ENCODE results near the gene LRRC18. TPM values are rescaled to one million over a fixed set of nuclear protein-coding genes. Genes with fewer than 3 reads are reported as not detected.

LRRC18 gene
- total RNA-seq, 1 donor from 2014 or later = not detected

DNA sequence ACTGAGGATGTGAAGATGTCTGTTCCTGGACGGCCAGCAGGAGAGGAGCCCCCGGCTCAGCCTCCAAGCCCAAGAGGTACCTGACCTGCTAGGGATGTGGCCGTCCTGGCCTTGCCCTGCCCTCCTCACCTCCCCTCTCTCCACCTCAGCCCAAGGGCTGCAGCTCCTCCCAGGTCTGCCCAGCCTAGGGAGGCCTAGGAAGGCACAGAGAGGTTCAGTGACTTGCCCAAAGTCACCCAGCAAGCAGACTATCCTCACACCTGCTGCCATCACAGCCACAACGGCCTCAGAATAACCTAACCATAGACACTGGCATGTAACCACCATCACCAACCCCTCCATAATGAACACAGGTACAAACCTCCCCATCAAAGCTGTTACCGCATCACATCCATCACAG is 38.7 kb upstream of the LRRC18 start:
- TF ChIP-seq, protein P1, sequence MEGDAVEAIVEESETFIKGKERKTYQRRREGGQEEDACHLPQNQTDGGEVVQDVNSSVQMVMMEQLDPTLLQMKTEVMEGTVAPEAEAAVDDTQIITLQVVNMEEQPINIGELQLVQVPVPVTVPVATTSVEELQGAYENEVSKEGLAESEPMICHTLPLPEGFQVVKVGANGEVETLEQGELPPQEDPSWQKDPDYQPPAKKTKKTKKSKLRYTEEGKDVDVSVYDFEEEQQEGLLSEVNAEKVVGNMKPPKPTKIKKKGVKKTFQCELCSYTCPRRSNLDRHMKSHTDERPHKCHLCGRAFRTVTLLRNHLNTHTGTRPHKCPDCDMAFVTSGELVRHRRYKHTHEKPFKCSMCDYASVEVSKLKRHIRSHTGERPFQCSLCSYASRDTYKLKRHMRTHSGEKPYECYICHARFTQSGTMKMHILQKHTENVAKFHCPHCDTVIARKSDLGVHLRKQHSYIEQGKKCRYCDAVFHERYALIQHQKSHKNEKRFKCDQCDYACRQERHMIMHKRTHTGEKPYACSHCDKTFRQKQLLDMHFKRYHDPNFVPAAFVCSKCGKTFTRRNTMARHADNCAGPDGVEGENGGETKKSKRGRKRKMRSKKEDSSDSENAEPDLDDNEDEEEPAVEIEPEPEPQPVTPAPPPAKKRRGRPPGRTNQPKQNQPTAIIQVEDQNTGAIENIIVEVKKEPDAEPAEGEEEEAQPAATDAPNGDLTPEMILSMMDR (IDR thresholded peaks at IDR 0.05) = no peak
- Mint-ChIP-seq H3K36me3 (ENCODE audit: low read depth) (no peaks in the 10 kb centered on the region), H3K27me3 (ENCODE audit: low read depth) (peaks cover 19% of the 10 kb centered on the region), H3K27ac (ENCODE audit: unreplicated experiment) (no peak overlapping the region), H3K4me1 (ENCODE audit: low read depth) (no peaks in the 10 kb centered on the region), H3K4me3 (ENCODE audit: unreplicated experiment) (no peak overlapping the region), H3K9me3 (ENCODE audit: low read depth) (no peaks in the 10 kb centered on the region)
- DNase-seq (ENCODE audit: low spot score) = no peak

DNA sequence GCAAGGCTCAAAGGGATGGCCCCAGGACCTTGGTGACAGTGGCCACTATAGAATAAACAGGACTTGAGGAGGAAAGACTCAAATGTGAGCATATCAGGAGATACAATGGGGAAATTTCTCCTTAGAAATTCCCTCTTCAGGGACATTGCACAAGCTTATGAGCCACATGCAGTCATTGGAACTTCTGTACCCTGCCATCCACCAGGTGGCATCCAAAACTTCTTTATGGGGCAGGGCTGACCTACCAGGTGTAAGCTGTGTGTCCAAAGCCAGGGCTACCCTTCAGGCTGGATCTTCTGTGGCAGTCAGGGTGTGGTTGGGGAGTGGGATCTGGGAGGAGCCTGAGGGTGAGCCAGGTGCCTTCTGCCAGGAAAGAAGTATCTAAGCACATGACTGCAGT is 36.6 kb upstream of the LRRC18 start:
- Mint-ChIP-seq H3K4me3 (ENCODE audit: unreplicated experiment) (no peak overlapping the region), H3K27ac (ENCODE audit: unreplicated experiment) (no peak overlapping the region), H3K27me3 (ENCODE audit: low read depth) (peaks cover 33% of the 10 kb centered on the region), H3K36me3 (ENCODE audit: low read depth) (peaks cover 2% of the 10 kb centered on the region), H3K9me3 (ENCODE audit: low read depth) (peaks cover 8% of the 10 kb centered on the region), H3K4me1 (ENCODE audit: low read depth) (no peaks in the 10 kb centered on the region)
- TF ChIP-seq, protein P1 (IDR thresholded peaks at IDR 0.05) = peak; percentile 64
- DNase-seq (ENCODE audit: low spot score) = no peak

DNA sequence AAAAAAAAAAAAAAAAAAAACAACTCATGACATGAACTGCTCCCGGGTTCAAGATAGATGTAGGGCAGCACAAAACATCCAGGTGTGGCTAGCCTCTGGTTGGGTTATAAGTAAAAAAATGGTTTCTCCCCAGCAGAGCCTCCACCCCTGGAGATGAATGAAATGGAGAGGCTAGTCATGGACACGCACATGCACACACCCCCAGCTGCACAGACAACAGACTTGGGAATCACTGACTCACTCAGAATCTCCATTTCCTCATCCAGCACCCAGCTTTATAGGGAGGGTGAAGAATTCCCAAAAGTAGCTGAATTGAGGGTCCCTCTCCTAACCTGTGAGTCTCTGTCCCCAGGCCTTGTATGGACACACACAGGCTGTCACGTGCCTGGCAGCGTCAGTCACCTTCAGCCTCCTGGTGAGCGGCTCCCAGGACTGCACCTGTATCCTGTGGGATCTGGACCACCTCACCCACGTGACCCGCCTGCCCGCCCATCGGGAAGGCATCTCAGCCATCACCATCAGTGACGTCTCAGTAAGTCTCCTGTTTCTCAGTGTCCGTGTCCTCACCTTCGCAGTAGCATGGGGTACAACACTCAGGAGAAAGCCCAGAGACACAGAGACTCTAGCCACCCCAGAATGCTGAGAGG is 35.0 kb upstream of the LRRC18 start:
- no peak overlapping the region for H3K27ac Mint-ChIP-seq (ENCODE audit: unreplicated experiment)
- H3K4me1 Mint-ChIP-seq (ENCODE audit: low read depth) = no peaks in the 10 kb centered on the region
- peaks cover 2% of the 10 kb centered on the region for H3K36me3 Mint-ChIP-seq (ENCODE audit: low read depth)
- peaks cover 8% of the 10 kb centered on the region for H3K9me3 Mint-ChIP-seq (ENCODE audit: low read depth)
- no peak overlapping the region for H3K4me3 Mint-ChIP-seq (ENCODE audit: unreplicated experiment)
- DNase-seq (ENCODE audit: low spot score) = no peak
- H3K27me3 Mint-ChIP-seq (ENCODE audit: low read depth) = peaks cover 32% of the 10 kb centered on the region
- TF ChIP-seq, protein P1 (IDR thresholded peaks at IDR 0.05) = no peak

DNA sequence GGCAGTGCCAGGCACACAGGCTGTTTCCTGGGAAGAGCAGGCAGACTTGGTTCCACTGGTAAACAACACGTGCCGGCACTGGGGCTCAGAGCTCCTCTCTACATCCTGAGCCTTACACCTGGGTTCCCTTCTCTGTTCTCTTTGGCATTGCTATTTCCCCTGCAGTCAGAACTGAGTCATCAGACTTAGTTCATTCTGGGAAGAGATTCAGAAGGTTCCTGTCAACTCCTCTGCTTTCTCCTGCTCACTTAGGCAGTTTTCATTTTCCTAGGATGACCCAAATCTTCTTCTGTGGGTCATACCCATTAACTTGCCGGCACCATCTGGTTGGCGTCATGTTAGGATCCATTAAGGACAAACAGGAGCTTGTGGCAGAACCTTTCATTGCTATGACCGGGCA is 33.4 kb upstream of the LRRC18 start:
- peaks cover 2% of the 10 kb centered on the region for H3K36me3 Mint-ChIP-seq (ENCODE audit: low read depth)
- TF ChIP-seq, protein P1 (IDR thresholded peaks at IDR 0.05) = no peak
- H3K27me3 Mint-ChIP-seq (ENCODE audit: low read depth) = peaks cover 20% of the 10 kb centered on the region
- peaks cover 8% of the 10 kb centered on the region for H3K9me3 Mint-ChIP-seq (ENCODE audit: low read depth)
- DNase-seq (ENCODE audit: low spot score) = no peak
- H3K27ac Mint-ChIP-seq (ENCODE audit: unreplicated experiment) = no peak overlapping the region
- H3K4me3 Mint-ChIP-seq (ENCODE audit: unreplicated experiment) = no peak overlapping the region
- no peaks in the 10 kb centered on the region for H3K4me1 Mint-ChIP-seq (ENCODE audit: low read depth)

DNA sequence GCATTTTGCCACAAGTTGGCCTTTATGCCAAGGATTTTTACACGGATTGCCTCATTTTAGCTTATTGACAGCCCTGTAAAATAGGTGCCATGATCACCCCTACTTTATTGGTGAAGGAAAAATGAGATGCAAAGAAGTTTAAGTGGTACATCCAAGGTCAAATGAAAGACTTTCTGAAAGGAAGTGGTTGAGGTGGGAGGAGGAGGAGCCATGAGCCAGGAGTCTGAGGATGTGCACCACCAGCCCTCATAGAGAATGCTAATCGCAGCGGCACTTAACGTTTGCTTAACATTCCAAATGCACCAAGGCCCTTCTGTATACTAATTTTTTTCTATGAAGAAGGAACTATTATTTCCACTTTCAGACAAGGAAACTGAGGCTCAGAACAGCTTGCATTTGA is 31.0 kb upstream of the LRRC18 start:
- no peak overlapping the region for H3K4me3 Mint-ChIP-seq (ENCODE audit: unreplicated experiment)
- peaks cover 30% of the 10 kb centered on the region for H3K27me3 Mint-ChIP-seq (ENCODE audit: low read depth)
- no peaks in the 10 kb centered on the region for H3K4me1 Mint-ChIP-seq (ENCODE audit: low read depth)
- TF ChIP-seq, protein P1 (IDR thresholded peaks at IDR 0.05) = no peak
- H3K27ac Mint-ChIP-seq (ENCODE audit: unreplicated experiment) = no peak overlapping the region
- H3K9me3 Mint-ChIP-seq (ENCODE audit: low read depth) = peaks cover 8% of the 10 kb centered on the region
- peaks cover 2% of the 10 kb centered on the region for H3K36me3 Mint-ChIP-seq (ENCODE audit: low read depth)
- no peak for DNase-seq (ENCODE audit: low spot score)
